Hepatocyte (in vitro differentiated cells): ENCODE measurements around the gene SSBP3.
"Not testable (repeated sequence)": the region's sequence is repeated elsewhere in the genome, so short reads cannot be mapped to it uniquely, and the experiment has no call there.

ENCODE experiments used
- EZH2 ChIP-seq: fragments of 200-600 bp; sonication (generic); IDR thresholded peaks from 2 replicates; pipeline ENCODE4 v1.6.1; 2016; ENCODE audit warnings: antibody characterized with exemption, mild to moderate bottlenecking, borderline replicate concordance
- TF ChIP-seq, protein P1 (sequence below): fragments of 200-600 bp; sonication (generic); IDR thresholded peaks from 2 replicates; pipeline ENCODE4 v1.5.1; 2016; ENCODE audit warnings: antibody characterized with exemption, mild to moderate bottlenecking; ENCODE audit not compliant: poor library complexity

DNA sequence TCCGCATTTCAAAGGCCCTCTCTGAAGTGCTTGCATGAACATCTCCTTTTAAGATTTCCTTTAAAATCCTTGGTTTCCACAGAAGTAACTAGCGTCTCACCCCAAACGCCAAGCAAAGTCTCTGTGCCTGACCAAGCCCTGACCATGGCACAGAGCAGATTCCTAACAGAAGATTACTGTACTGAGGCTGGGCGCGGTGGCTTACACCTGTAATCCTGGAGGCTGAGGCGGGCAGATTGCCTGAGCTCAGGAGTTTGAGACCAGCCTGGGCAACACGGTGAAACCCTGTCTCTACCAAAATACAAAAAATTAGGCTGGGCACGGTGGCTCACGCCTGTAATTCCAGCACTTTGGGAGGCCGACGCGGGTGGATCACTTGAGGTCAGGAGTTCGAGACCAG is 60.6 kb downstream of the SSBP3 start:
- TF ChIP-seq, protein P1, sequence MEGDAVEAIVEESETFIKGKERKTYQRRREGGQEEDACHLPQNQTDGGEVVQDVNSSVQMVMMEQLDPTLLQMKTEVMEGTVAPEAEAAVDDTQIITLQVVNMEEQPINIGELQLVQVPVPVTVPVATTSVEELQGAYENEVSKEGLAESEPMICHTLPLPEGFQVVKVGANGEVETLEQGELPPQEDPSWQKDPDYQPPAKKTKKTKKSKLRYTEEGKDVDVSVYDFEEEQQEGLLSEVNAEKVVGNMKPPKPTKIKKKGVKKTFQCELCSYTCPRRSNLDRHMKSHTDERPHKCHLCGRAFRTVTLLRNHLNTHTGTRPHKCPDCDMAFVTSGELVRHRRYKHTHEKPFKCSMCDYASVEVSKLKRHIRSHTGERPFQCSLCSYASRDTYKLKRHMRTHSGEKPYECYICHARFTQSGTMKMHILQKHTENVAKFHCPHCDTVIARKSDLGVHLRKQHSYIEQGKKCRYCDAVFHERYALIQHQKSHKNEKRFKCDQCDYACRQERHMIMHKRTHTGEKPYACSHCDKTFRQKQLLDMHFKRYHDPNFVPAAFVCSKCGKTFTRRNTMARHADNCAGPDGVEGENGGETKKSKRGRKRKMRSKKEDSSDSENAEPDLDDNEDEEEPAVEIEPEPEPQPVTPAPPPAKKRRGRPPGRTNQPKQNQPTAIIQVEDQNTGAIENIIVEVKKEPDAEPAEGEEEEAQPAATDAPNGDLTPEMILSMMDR: not testable (repeated sequence)
- TF ChIP-seq EZH2: not testable (repeated sequence)
